PC-9 (cell line): ENCODE results near the gene NINJ2. TPM values are rescaled to one million over a fixed set of nuclear protein-coding genes. Genes with fewer than 3 reads are reported as not detected.

ENCODE experiments used
- BruUV-seq: library from RNA; stranded (reverse); fragments of 400-500 nt; replicated peaks from 2 replicates; lab custom pipeline; 2021; lab: Mats Ljungman, UMichigan
- CTCF ChIA-PET: fragments of 300-600 bp; sonication (Branson Sonifier 250); formaldehyde crosslinking; loops from one replicate; lab custom pipeline; 2022; ENCODE audit warnings: antibody characterized with exemption; lab: Charles Lee
- POLR2A ChIA-PET: fragments of 300-600 bp; sonication (Branson Sonifier 250); formaldehyde crosslinking; loops from one replicate; lab custom pipeline; 2022; ENCODE audit warnings: antibody characterized with exemption; ENCODE audit not compliant: unreplicated experiment; lab: Charles Lee
- DNase-seq, 2 experiments: peaks; one replicate each; pipeline versions ENCODE4 v3.0.0 to v3.0.0-alpha.2; 2015 to 2022; ENCODE audit warnings: mixed read lengths in 1 of 2
- H2AFZ ChIP-seq: fragments of 200-600 bp; sonication (generic); 2 replicates; pipeline ENCODE4 v1.8.1; 2017; ENCODE audit warnings: antibody characterized with exemption
- H3F3A ChIP-seq: fragments of 200-600 bp; sonication (generic); 2 replicates; pipeline ENCODE4 v1.8.1; 2017; ENCODE audit warnings: antibody characterized with exemption, mild to moderate bottlenecking, low read depth; ENCODE audit not compliant: insufficient read depth
- H3K27ac ChIP-seq: fragments of 200-600 bp; sonication (generic); 2 replicates; pipeline ENCODE4 v1.6.1; 2016; ENCODE audit warnings: mixed run types
- H3K27me3 ChIP-seq: fragments of 200-600 bp; sonication (generic); 2 replicates; pipeline ENCODE4 v1.6.1; 2016; ENCODE audit warnings: low read depth, mixed run types; ENCODE audit not compliant: insufficient read depth
- H3K36me3 ChIP-seq: fragments of 200-600 bp; sonication (generic); 2 replicates; pipeline ENCODE4 v1.6.1; 2016; ENCODE audit warnings: low read depth, mixed run types
- H3K4me1 ChIP-seq: fragments of 200-600 bp; sonication (generic); replicated peaks from 2 replicates; pipeline ENCODE4 v1.6.1; 2016; ENCODE audit warnings: mixed run types; ENCODE audit not compliant: insufficient read depth
- H3K4me2 ChIP-seq: fragments of 200-600 bp; sonication (generic); 2 replicates; pipeline ENCODE4 v1.6.1; 2017; ENCODE audit warnings: mixed run types
- H3K4me3 ChIP-seq: fragments of 200-600 bp; sonication (generic); 2 replicates; pipeline ENCODE4 v1.6.1; 2016; ENCODE audit warnings: mixed run types
- H3K79me2 ChIP-seq: fragments of 200-600 bp; sonication (generic); 2 replicates; pipeline ENCODE4 v1.6.1; 2017; ENCODE audit warnings: low read depth, mixed run types
- H3K9me2 ChIP-seq: fragments of 200-600 bp; sonication (generic); 2 replicates; pipeline ENCODE4 v1.8.1; 2017; ENCODE audit warnings: mild to moderate bottlenecking; ENCODE audit not compliant: insufficient read depth
- H3K9me3 ChIP-seq: fragments of 200-600 bp; sonication (generic); 2 replicates; pipeline ENCODE4 v1.8.1; 2016; ENCODE audit warnings: low read depth; ENCODE audit not compliant: insufficient read depth
- H4K20me1 ChIP-seq: fragments of 200-600 bp; sonication (generic); 2 replicates; pipeline ENCODE4 v1.8.1; 2017; ENCODE audit not compliant: insufficient read depth
- CTCF ChIP-seq: fragments of 200-600 bp; sonication (generic); conservative IDR thresholded peaks from 2 replicates; pipeline ENCODE4 v1.6.1; 2017; ENCODE audit warnings: mixed run types, antibody characterized with exemption, mild to moderate bottlenecking, moderate library complexity
- EZH2 ChIP-seq: fragments of 200-600 bp; sonication (generic); IDR thresholded peaks from 2 replicates; pipeline ENCODE4 v1.8.0; 2017; ENCODE audit warnings: antibody characterized with exemption, low read depth
- intact Hi-C: fragments of 100-400 bp; cut with micrococcal nuclease; formaldehyde crosslinking; loops from one replicate; pipeline ENCODE4 v1.10.0; 2022; ENCODE audit not compliant: unreplicated experiment
- total RNA-seq: library from RNA; stranded (reverse); gene quantifications from 2 replicates; pipeline ENCODE4 v1.2.3, GENCODE V29; 2021

The NINJ2 gene
- total RNA-seq, 1 experiment from 2014 or later = 19.3 TPM

DNA sequence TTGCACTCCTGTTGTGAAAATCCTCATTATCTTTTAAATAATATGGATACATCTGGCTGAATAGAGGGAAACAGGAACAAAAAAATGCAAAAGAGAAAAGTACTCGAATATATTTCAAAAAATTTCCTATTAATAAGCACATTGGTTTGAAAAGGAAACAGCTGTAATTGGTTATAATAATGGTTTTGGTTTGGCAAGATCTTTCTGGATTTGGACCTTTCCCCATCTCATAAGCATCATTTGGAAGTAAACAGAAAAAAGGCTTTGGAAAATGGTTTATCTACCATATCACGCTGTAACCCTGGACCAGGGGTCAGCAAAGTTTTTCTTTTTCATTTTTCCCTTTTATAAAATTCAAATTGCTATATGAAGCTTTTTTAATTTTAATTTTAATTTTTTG is 2.8 kb upstream of the NINJ2 start:
- Histone ChIP-seq H3K79me2 (no peaks in the 10 kb centered on the region), H3F3A (no peaks in the 10 kb centered on the region), H3K36me3 (no peaks in the 10 kb centered on the region), H3K27me3 (no peaks in the 10 kb centered on the region), H3K9me3 (no peaks in the 10 kb centered on the region), H4K20me1 (no peaks in the 10 kb centered on the region), H3K9me2 (no peaks in the 10 kb centered on the region), H3K4me2 (no peak overlapping the region), H3K4me1 (peaks cover 19% of the 10 kb centered on the region), H3K4me3 (no peak overlapping the region), H2AFZ (no peak overlapping the region), H3K27ac (no peak overlapping the region)
- no TSS peak for BruUV-seq
- no peak for DNase-seq
- ChIA-PET CTCF (interaction anchor here (0.5 to 0.6 kb wide), 3 partner anchors 34 to 173 kb away, joined by 3 to 4 read pairs (median 4); no protein-coding TSS in a partner anchor), POLR2A (no interaction called here)
- intact Hi-C loops = no loop called here
- TF ChIP-seq EZH2 (no peak), CTCF (no peak)

GRCh38 chr12:664779-665092 is 1.5 kb upstream of the NINJ2 start:
- TF ChIP-seq EZH2 (no peak), CTCF (no peak)
- CTCF ChIA-PET = interaction anchor here (0.6 kb wide), 1 partner anchor 85 kb away, joined by 4 read pairs; no protein-coding TSS in a partner anchor

GRCh38 chr12:664075-664778 is 982 bp upstream of the NINJ2 start:
- H3F3A ChIP-seq = no peaks in the 10 kb centered on the region
- H3K27ac ChIP-seq = no peak overlapping the region
- POLR2A ChIA-PET = no interaction called here
- H4K20me1 ChIP-seq = no peaks in the 10 kb centered on the region
- no peak for TF ChIP-seq EZH2
- TF ChIP-seq CTCF = no peak
- no peaks in the 10 kb centered on the region for H3K9me3 ChIP-seq
- intact Hi-C loops = no loop called here
- no TSS peak for BruUV-seq
- peaks cover 19% of the 10 kb centered on the region for H3K4me1 ChIP-seq
- H3K4me3 ChIP-seq = no peak overlapping the region
- no peaks in the 10 kb centered on the region for H3K36me3 ChIP-seq
- no peaks in the 10 kb centered on the region for H3K9me2 ChIP-seq
- CTCF ChIA-PET = interaction anchor here (0.6 kb wide), 1 partner anchor 85 kb away, joined by 4 read pairs; no protein-coding TSS in a partner anchor
- no peak overlapping the region for H3K4me2 ChIP-seq
- H3K79me2 ChIP-seq = no peaks in the 10 kb centered on the region
- H2AFZ ChIP-seq = no peak overlapping the region
- DNase-seq = no peak
- H3K27me3 ChIP-seq = no peaks in the 10 kb centered on the region

More at GRCh38 chr12:664779-665092, 1.5 kb upstream of the NINJ2 start:
- Histone ChIP-seq H3K27me3 (no peaks in the 10 kb centered on the region), H3K4me2 (no peak overlapping the region), H3K4me1 (peaks cover 19% of the 10 kb centered on the region), H3K79me2 (no peaks in the 10 kb centered on the region), H3K27ac (no peak overlapping the region), H3K9me2 (no peaks in the 10 kb centered on the region), H2AFZ (no peak overlapping the region), H3F3A (no peaks in the 10 kb centered on the region), H4K20me1 (no peaks in the 10 kb centered on the region), H3K9me3 (no peaks in the 10 kb centered on the region), H3K4me3 (no peak overlapping the region), H3K36me3 (no peaks in the 10 kb centered on the region)
- DNase-seq = no peak
- intact Hi-C loops = no loop called here
- POLR2A ChIA-PET = no interaction called here
- no TSS peak for BruUV-seq
